GM21360 (cell line): Measurements from ENCODE around the gene TBCD.

Source experiments
- ATAC-seq: cut with Tn5 transposase; IDR thresholded peaks from one replicate; pipeline ENCODE4 v1.9.1; 2021; ENCODE audit warnings: mild to moderate bottlenecking, moderate library complexity; ENCODE audit not compliant: unreplicated experiment

Gene TBCD

GRCh38 chr17:82789051-82789592 lies 37.3 kb downstream of the TBCD start:
- no peak for ATAC-seq

GRCh38 chr17:82789806-82790205 lies 37.9 kb downstream of the TBCD start:
- ATAC-seq = no peak

- no peak for ATAC-seq
Measured at GRCh38 chr17:82790391-82790790, 38.5 kb downstream of the TBCD start.

- no peak for ATAC-seq
Measured at GRCh38 chr17:82791532-82791931, 39.7 kb downstream of the TBCD start.

- no peak for ATAC-seq
Measured at GRCh38 chr17:82793974-82794630, 42.2 kb downstream of the TBCD start.

GRCh38 chr17:82794781-82795482 lies 43.1 kb downstream of the TBCD start:
- ATAC-seq = no peak

GRCh38 chr17:82795615-82796014 lies 43.8 kb downstream of the TBCD start:
- ATAC-seq = no peak

GRCh38 chr17:82797061-82797460 lies 45.2 kb downstream of the TBCD start:
- no peak for ATAC-seq

- no peak for ATAC-seq
Measured at GRCh38 chr17:82798752-82799151, 46.9 kb downstream of the TBCD start.

GRCh38 chr17:82799591-82799990 lies 47.7 kb downstream of the TBCD start:
- no peak for ATAC-seq

GRCh38 chr17:82800885-82801284 lies 49.0 kb downstream of the TBCD start:
- ATAC-seq = no peak

GRCh38 chr17:82801377-82801970 lies 49.6 kb downstream of the TBCD start:
- no peak for ATAC-seq

GRCh38 chr17:82802075-82802780 lies 50.4 kb downstream of the TBCD start:
- ATAC-seq = no peak

GRCh38 chr17:82803185-82803584 lies 51.3 kb downstream of the TBCD start:
- ATAC-seq = no peak

- ATAC-seq = no peak
Measured at GRCh38 chr17:82803606-82804005, 51.7 kb downstream of the TBCD start.

GRCh38 chr17:82804442-82805191 lies 52.8 kb downstream of the TBCD start:
- no peak for ATAC-seq

GRCh38 chr17:82805254-82805653 lies 53.4 kb downstream of the TBCD start:
- no peak for ATAC-seq

- ATAC-seq = no peak
Measured at GRCh38 chr17:82805823-82806222, 54.0 kb downstream of the TBCD start.

GRCh38 chr17:82806645-82807044 lies 54.8 kb downstream of the TBCD start:
- no peak for ATAC-seq

GRCh38 chr17:82807101-82807500 lies 55.2 kb downstream of the TBCD start:
- ATAC-seq = no peak

- ATAC-seq = no peak
Measured at GRCh38 chr17:82807562-82807961, 55.7 kb downstream of the TBCD start.
